ENCODE results near the gene DBI. TPM values are rescaled to one million over a fixed set of nuclear protein-coding genes. Genes with fewer than 3 reads are reported as not detected.

The DBI gene
- total RNA-seq, 1 experiment from 2014 or later = 273 TPM

- no peak for DNase-seq
- no TSS peak for BruUV-seq (replicated peaks)
- no peaks in the 10 kb centered on the region for H3K36me3 ChIP-seq (ENCODE audit: low read depth, low read length)
- TF ChIP-seq CTCF (conservative IDR thresholded peaks at IDR 0.05; ENCODE audit: low read depth, low read length) (no peak), EZH2phosphoT487 (IDR thresholded peaks at IDR 0.05; ENCODE audit: borderline replicate concordance, low read length) (no peak), EZH2 (IDR thresholded peaks at IDR 0.05; ENCODE audit: low read length, unreplicated experiment) (no peak)
- CTCF ChIA-PET = no interaction called here
- H2AFZ ChIP-seq (ENCODE audit: low read length) = no peak overlapping the region
- POLR2A ChIA-PET (ENCODE audit: unreplicated experiment) = no interaction called here
- no peak overlapping the region for H3K9ac ChIP-seq (ENCODE audit: low read length)
- H3F3A ChIP-seq (ENCODE audit: low read length, unreplicated experiment) = no peaks in the 10 kb centered on the region
- H4K20me1 ChIP-seq (ENCODE audit: low read length) = no peaks in the 10 kb centered on the region
- no peaks in the 10 kb centered on the region for H3K9me2 ChIP-seq (replicated peaks; ENCODE audit: low read length)
- H3K4me3 ChIP-seq (ENCODE audit: low read length) = no peak overlapping the region
- no peaks in the 10 kb centered on the region for H3K9me3 ChIP-seq (ENCODE audit: low read length)
- no peaks in the 10 kb centered on the region for H3K79me2 ChIP-seq (ENCODE audit: low read length)
- intact Hi-C loops (cut with micrococcal nuclease) = loop anchor here (10.0 kb wide), 1 partner anchor 45 kb away; the partner anchor contains the start of genes C2orf76 and DBI
- H3K4me1 ChIP-seq (ENCODE audit: insufficient read depth, low read length) = peaks cover 14% of the 10 kb centered on the region
- H3K27ac ChIP-seq (ENCODE audit: low read length) = no peak overlapping the region
- no peak for ATAC-seq
- no peaks in the 10 kb centered on the region for H3K27me3 ChIP-seq (ENCODE audit: low read length)
- H3K4me2 ChIP-seq (ENCODE audit: low read length) = no peak overlapping the region
Observed at GRCh38 chr2:119319593-119319992, 47.2 kb upstream of the DBI start.

- ChIA-PET CTCF (no interaction called here), POLR2A (ENCODE audit: unreplicated experiment) (no interaction called here)
- no peak overlapping the region for H3K4me2 ChIP-seq (ENCODE audit: low read length)
- H3F3A ChIP-seq (ENCODE audit: low read length, unreplicated experiment) = no peaks in the 10 kb centered on the region
- no peaks in the 10 kb centered on the region for H3K9me2 ChIP-seq (replicated peaks; ENCODE audit: low read length)
- no peak for TF ChIP-seq EZH2phosphoT487 (IDR thresholded peaks at IDR 0.05; ENCODE audit: borderline replicate concordance, low read length)
- TF ChIP-seq CTCF (conservative IDR thresholded peaks at IDR 0.05; ENCODE audit: low read depth, low read length) = no peak
- TF ChIP-seq EZH2 (IDR thresholded peaks at IDR 0.05; ENCODE audit: low read length, unreplicated experiment) = no peak
- no peaks in the 10 kb centered on the region for H3K27me3 ChIP-seq (ENCODE audit: low read length)
- no peaks in the 10 kb centered on the region for H3K79me2 ChIP-seq (ENCODE audit: low read length)
- H4K20me1 ChIP-seq (ENCODE audit: low read length) = no peaks in the 10 kb centered on the region
- no peak overlapping the region for H3K9ac ChIP-seq (ENCODE audit: low read length)
- ATAC-seq (peak; percentile 18), DNase-seq (peak; percentile 9)
- no peak overlapping the region for H3K4me3 ChIP-seq (ENCODE audit: low read length)
- no TSS peak for BruUV-seq (replicated peaks)
- no peak overlapping the region for H2AFZ ChIP-seq (ENCODE audit: low read length)
- H3K4me1 ChIP-seq (ENCODE audit: insufficient read depth, low read length) = no peaks in the 10 kb centered on the region
- intact Hi-C loops (cut with micrococcal nuclease) = no loop called here
- no peaks in the 10 kb centered on the region for H3K36me3 ChIP-seq (ENCODE audit: low read depth, low read length)
- no peaks in the 10 kb centered on the region for H3K9me3 ChIP-seq (ENCODE audit: low read length)
- H3K27ac ChIP-seq (ENCODE audit: low read length) = no peak overlapping the region
Observed at GRCh38 chr2:119323459-119323858, 43.3 kb upstream of the DBI start.

- Histone ChIP-seq H3K9me2 (replicated peaks; ENCODE audit: low read length) (no peaks in the 10 kb centered on the region), H3K27ac (ENCODE audit: low read length) (no peak overlapping the region), H3K79me2 (ENCODE audit: low read length) (no peaks in the 10 kb centered on the region), H3K4me3 (ENCODE audit: low read length) (no peak overlapping the region), H3F3A (ENCODE audit: low read length, unreplicated experiment) (no peaks in the 10 kb centered on the region), H3K9ac (ENCODE audit: low read length) (no peak overlapping the region), H4K20me1 (ENCODE audit: low read length) (no peaks in the 10 kb centered on the region), H3K36me3 (ENCODE audit: low read depth, low read length) (no peaks in the 10 kb centered on the region), H3K4me2 (ENCODE audit: low read length) (no peak overlapping the region), H2AFZ (ENCODE audit: low read length) (no peak overlapping the region), H3K4me1 (ENCODE audit: insufficient read depth, low read length) (no peaks in the 10 kb centered on the region), H3K9me3 (ENCODE audit: low read length) (no peaks in the 10 kb centered on the region), H3K27me3 (ENCODE audit: low read length) (no peaks in the 10 kb centered on the region)
- intact Hi-C loops (cut with micrococcal nuclease) = no loop called here
- POLR2A ChIA-PET (ENCODE audit: unreplicated experiment) = no interaction called here
- ATAC-seq (no peak), DNase-seq (no peak)
- BruUV-seq (replicated peaks) = no TSS peak
- no peak for TF ChIP-seq EZH2phosphoT487 (IDR thresholded peaks at IDR 0.05; ENCODE audit: borderline replicate concordance, low read length)
- no peak for TF ChIP-seq CTCF (conservative IDR thresholded peaks at IDR 0.05; ENCODE audit: low read depth, low read length)
- TF ChIP-seq EZH2 (IDR thresholded peaks at IDR 0.05; ENCODE audit: low read length, unreplicated experiment) = no peak
- CTCF ChIA-PET = no interaction called here
Observed at GRCh38 chr2:119324685-119325270, 42.0 kb upstream of the DBI start.

Data from PC-3 (cell line).